Rectal smooth muscle tissue (tissue), 1 donor: Measurements from ENCODE around the gene CCDC51.
"Not testable (repeated sequence)": the region's sequence is repeated elsewhere in the genome, so short reads cannot be mapped to it uniquely, and the experiment has no call there.

ENCODE experiments used
- H3K27ac ChIP-seq: one replicate; pipeline ENCODE4 v1.7.0; 2013; ENCODE audit warnings: low read depth, low read length, inconsistent platforms
- H3K27me3 ChIP-seq: one replicate; pipeline ENCODE4 v1.7.0; 2013; ENCODE audit warnings: low read length; ENCODE audit not compliant: control insufficient read depth, insufficient read depth
- H3K36me3 ChIP-seq: one replicate; pipeline ENCODE4 v1.7.0; 2013; ENCODE audit warnings: low read length; ENCODE audit not compliant: control insufficient read depth, insufficient read depth
- H3K4me1 ChIP-seq: one replicate; pipeline ENCODE4 v1.7.0; 2013; ENCODE audit warnings: low read length; ENCODE audit not compliant: control insufficient read depth, insufficient read depth
- H3K4me3 ChIP-seq: one replicate; pipeline ENCODE4 v1.7.0; 2013; ENCODE audit warnings: low read length
- H3K9ac ChIP-seq: one replicate; pipeline ENCODE4 v1.7.0; 2013; ENCODE audit warnings: low read length

The CCDC51 gene, protein sequence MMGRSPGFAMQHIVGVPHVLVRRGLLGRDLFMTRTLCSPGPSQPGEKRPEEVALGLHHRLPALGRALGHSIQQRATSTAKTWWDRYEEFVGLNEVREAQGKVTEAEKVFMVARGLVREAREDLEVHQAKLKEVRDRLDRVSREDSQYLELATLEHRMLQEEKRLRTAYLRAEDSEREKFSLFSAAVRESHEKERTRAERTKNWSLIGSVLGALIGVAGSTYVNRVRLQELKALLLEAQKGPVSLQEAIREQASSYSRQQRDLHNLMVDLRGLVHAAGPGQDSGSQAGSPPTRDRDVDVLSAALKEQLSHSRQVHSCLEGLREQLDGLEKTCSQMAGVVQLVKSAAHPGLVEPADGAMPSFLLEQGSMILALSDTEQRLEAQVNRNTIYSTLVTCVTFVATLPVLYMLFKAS

DNA sequence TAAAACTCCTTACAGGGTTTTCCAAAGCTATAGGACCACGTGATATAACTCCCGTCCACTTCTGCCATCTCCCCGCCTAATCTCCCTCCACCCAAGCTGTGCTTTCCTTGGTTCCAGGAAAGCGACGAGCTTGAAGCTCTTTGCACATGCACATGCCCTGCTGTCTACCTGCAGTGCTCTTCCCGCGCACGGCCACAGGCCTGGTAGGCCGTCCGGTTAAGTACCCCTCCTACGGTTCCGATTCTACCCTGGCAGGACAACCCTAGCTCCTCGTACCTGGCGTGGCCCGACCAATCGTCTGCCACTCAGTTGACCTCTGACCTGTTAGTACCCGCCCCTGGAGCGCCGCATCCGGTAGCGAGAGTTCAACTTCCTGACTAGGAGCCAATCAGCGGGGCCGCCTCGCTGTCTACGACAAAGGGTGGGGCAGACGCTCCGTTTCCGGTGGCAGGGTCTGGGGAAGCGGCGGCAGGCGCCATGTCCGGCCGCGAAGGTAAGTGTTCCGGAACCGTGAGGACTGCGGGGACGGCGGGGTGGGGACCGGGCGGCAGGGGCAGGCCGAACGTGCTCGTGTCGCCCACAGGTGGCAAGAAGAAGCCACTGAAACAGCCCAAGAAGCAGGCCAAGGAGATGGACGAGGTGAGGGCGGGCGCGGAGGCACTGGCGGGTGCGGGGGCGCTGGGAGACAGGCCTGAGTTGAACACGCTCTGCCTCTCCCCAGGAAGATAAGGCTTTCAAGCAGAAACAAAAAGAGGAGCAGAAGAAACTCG, at the start of gene CCDC51, which contains the start of gene TMA7:
Gene CCDC51 (minus strand): TSS at position 300 of the 770 bp plus-strand sequence. CDS start 4,991 bp downstream, outside the sequence.
Gene TMA7 (plus strand): TSS at position 438 of the 770 bp plus-strand sequence. CDS start 40 bp downstream, at position 478.
- H3K4me3 ChIP-seq = peak within 1 kb of the TSS; percentile 99

DNA sequence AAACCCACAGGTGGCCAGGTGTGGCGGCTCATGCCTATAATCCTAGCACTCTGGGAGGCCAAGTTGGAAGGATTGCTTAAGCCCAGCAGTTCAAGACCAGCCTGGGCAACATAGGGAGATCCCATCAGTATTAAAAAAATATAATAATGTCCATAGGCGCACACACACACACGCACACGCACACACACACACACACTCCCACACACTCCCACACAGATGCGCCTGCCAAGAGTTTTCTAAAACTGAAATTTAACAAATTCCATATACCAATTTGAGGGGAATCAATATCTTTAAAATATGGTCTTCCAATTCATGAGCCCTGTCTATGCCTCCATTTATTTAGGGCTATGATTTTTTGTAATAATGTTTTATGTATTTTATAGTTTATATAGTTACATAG, 47.0 kb upstream of the CCDC51 start:
- H3K36me3 ChIP-seq = no peaks in the 10 kb centered on the region
- no peak overlapping the region for H3K27ac ChIP-seq
- no peak overlapping the region for H3K4me3 ChIP-seq
- no peak overlapping the region for H3K9ac ChIP-seq
- H3K27me3 ChIP-seq = no peaks in the 10 kb centered on the region
- H3K4me1 ChIP-seq = no peaks in the 10 kb centered on the region

More for the DNA sequence above, at the start of gene CCDC51, which contains the start of gene TMA7:
- H3K27ac ChIP-seq = peak within 1 kb of the TSS; percentile 92
- peak within 1 kb of the TSS; percentile 94 for H3K9ac ChIP-seq
- H3K4me1 ChIP-seq = peaks cover 4% of the 10 kb centered on the region
- peaks cover 4% of the 10 kb centered on the region for H3K36me3 ChIP-seq
- H3K27me3 ChIP-seq = no peaks in the 10 kb centered on the region

DNA sequence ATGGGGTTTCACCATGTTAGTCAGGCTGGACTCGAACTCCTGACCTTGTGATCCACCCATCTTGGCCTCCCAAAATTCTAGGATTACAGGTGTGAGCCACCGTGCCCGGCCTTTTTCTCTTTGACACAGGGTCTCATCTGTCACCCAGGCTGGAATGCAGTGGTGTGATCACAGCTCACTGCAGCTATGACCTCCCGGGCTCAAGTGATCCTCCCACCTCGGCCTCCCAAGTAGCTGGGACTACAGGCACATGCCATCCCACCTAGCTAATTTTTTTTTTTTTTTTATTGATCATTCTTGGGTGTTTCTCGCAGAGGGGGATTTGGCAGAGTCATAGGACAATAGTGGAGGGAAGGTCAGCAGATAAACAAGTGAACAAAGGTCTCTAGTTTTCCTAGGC, 42.9 kb upstream of the CCDC51 start:
- H3K9ac ChIP-seq, H3K4me1 ChIP-seq, H3K36me3 ChIP-seq, H3K27me3 ChIP-seq, H3K27ac ChIP-seq, H3K4me3 ChIP-seq: not testable (repeated sequence)

DNA sequence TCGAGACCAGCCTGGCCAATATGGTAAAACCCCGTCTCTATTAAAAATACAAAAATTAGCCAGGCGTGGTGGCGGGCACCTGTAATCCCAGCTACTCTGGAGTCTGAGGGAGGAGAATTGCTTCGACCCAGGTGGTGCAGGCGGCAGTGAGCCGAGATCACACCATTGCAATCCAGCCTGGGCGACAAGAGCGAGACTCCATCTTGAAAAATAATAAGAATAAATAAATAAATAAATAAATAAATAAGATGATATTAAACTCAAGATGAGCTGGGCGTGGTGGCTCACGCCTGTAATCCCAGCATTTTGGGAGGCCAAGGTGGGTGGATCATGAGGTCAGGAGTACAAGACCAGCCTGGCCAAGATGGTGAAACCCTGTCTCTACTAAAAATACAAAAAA, 41.0 kb upstream of the CCDC51 start:
- not testable (repeated sequence) for H3K9ac ChIP-seq

DNA sequence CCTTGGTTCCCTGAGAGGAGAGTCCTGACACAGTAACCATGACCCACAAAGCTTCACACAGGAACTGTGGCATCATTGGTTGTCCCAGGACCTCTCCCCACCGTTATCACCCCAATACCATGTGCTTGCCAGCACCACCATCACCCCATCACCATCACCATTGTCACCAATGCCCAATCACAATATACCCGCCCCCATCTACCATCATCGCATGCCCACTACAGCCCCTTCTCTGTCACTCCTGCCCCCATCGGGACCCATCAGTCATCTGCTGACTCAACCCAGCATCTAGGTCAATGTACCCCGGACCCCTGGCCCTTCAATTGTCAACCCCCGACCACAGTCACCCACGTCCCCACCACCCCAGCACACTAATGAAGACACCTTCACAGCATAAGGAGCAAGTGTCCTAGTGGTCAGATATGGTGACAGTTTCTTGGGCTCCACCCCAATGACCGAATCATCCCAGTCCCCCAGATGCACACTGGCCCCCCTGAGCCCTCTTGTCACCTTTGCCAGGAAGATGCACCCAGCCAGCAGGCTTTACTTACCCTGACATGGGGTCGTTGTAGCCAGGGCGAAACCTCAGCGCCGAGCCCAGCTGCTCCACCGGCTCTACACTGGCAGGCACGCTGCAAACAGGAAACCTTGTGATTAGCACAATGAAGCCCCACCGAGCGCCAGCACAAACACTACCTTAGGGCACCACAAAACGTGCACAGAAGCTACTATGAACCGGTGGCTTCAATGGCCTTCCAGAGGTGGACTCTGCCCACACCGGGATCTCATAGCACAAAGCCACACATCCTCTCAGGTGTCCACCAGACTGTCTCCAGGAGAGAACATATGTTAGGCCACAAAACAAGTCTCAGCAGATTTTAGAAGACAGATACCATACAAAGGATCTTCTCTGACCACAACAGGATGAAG, 39.0 kb upstream of the CCDC51 start:
- Histone ChIP-seq H3K4me1 (no peaks in the 10 kb centered on the region), H3K27ac (no peak overlapping the region), H3K9ac (no peak overlapping the region), H3K36me3 (no peaks in the 10 kb centered on the region), H3K4me3 (peak overlapping the region; percentile 35), H3K27me3 (no peaks in the 10 kb centered on the region)

More for the DNA sequence above, 41.0 kb upstream of the CCDC51 start:
- H3K4me1 ChIP-seq, H3K4me3 ChIP-seq, H3K27ac ChIP-seq, H3K27me3 ChIP-seq, H3K36me3 ChIP-seq: not testable (repeated sequence)

DNA sequence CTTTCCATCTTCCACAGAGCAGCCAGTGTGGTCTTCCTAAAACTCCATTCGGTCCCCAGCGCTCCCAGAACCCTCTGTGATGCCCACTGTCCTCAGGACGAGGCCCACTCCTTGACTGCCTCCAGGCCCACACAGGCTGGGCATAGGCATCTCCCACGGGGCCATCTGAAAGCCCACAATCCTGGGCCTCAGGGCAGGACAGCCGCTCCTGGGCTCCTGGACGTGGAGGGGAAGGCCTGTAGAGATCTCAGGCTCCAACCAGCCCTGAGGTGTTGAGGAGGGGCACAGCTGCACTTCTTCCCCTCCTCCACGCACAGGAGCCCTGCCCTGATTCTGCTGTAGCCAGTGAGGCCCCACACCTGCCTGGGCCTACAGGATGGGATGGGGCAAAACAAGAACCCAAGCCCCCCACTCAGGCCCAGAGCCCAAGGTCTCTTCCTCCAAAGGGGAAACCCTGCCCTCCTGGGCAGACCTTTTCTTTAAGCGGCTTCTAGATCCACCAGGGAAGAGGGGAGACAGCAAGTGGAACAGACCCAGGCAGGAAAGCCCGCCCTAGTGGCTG, 38.1 kb upstream of the CCDC51 start:
- no peaks in the 10 kb centered on the region for H3K36me3 ChIP-seq
- no peak overlapping the region for H3K27ac ChIP-seq
- H3K27me3 ChIP-seq = no peaks in the 10 kb centered on the region
- no peak overlapping the region for H3K4me3 ChIP-seq
- peaks cover 4% of the 10 kb centered on the region for H3K4me1 ChIP-seq
- H3K9ac ChIP-seq = no peak overlapping the region

DNA sequence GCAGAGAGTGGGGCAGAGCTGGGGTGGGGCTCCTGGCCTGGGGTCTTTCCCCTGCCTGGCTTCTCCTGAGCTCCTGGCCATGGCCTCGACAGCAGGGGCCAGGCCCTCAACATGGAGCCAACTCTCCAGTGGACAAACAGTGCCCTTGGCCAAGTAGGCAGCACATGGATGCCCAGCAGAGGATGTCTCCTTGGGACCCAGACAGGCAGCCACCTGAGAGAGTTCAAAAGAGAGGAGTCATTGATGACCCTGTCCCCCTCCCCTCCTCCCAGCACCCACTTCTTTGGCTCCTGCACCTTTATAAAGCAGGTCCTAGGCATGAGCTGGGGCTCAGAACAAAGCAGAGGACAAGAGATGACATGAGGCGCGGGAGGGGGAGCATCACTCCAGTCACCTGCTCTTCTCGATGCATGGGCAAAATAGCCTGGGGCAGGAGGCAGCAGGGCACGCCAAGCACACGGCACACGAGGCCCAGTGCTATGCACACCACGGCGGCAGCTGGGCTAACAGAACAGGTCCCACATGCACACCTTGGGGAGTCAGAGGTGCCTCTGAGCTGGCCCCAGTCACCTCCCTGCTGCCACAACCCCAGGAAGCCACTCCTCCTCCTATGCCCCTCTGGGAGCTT, 36.6 kb upstream of the CCDC51 start:
- no peak overlapping the region for H3K9ac ChIP-seq
- no peaks in the 10 kb centered on the region for H3K27me3 ChIP-seq
- peaks cover 4% of the 10 kb centered on the region for H3K4me1 ChIP-seq
- no peak overlapping the region for H3K27ac ChIP-seq
- no peak overlapping the region for H3K4me3 ChIP-seq
- no peaks in the 10 kb centered on the region for H3K36me3 ChIP-seq

DNA sequence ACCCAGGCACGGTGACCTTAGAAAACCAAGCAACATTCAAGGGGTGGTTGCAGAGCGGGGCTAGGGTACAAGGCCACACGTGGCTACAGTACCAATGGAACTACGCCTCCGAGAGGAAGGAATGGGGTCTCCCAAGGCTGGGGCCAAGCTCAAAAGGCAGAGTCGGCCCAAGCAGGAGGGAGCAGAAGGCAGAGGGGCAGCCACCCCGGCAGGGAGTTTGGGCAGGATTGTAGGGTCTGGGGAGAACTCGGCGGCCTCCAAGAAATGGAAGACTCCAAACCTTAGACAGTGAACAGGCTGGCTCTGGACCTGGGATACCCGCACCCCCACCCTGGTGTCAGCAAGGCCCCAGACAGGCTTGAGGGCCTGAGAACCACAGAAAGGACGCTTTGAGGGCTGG, 35.3 kb upstream of the CCDC51 start:
- no peak overlapping the region for H3K27ac ChIP-seq
- H3K36me3 ChIP-seq = no peaks in the 10 kb centered on the region
- H3K4me1 ChIP-seq = peaks cover 5% of the 10 kb centered on the region
- H3K4me3 ChIP-seq = no peak overlapping the region
- no peaks in the 10 kb centered on the region for H3K27me3 ChIP-seq
- no peak overlapping the region for H3K9ac ChIP-seq

DNA sequence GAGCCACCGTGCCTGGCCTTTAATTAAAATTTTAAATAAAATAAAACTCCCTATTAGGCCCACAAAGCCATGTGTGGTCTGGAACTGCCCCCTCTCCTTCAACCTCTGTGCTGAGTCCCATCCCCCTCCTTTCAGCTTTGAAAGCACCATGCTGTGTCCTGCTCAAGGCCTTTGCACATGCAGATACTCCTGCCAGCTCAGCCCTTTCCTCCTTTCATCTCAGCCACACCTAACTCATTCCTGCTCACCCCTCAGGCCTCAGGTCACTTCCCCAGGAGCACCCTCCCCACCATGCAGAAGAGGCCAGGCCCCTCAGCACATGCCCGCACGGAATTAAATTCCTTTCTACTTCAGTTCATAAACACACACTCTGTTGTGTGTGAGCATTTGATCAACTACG, 34.7 kb upstream of the CCDC51 start:
- H3K9ac ChIP-seq = no peak overlapping the region
- H3K4me1 ChIP-seq = peaks cover 10% of the 10 kb centered on the region
- no peak overlapping the region for H3K4me3 ChIP-seq
- no peak overlapping the region for H3K27ac ChIP-seq
- H3K27me3 ChIP-seq = no peaks in the 10 kb centered on the region
- no peaks in the 10 kb centered on the region for H3K36me3 ChIP-seq

DNA sequence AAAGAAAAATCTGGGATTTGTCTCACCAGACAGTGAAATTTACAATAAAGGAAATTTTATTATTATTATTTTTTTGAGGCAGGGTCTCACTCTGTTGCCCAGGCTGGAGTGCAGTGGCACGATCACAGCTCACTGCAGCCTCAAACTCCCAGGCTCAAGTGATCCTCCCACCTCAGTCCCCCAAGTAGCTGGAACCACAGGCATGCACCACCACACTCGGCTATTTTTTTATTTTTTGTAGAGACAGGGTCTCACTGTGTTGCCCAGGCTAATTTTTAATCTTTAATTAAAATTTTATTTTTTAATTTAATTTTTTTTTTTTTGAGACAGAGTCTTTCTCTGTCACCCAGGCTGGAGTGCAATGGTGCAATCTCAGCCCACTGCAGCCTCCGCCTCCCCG, 34.1 kb upstream of the CCDC51 start:
- H3K27me3 ChIP-seq, H3K9ac ChIP-seq, H3K27ac ChIP-seq, H3K4me1 ChIP-seq, H3K36me3 ChIP-seq, H3K4me3 ChIP-seq: not testable (repeated sequence)

DNA sequence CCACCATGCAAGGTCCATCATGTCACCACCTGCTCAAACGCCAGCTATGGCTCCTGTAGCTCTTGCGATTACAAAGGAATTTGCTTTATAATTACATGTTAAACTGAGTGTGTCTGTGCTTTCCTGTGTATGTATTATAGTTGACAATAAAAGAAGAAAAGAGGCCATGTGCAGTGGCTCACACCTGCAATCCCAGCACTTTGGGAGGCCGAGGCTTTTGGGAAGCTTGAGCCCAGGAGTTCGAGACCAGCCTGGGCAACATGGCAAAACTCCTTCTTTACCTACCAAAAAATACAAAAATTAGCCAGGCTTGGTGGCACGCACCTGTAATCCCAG, 33.7 kb upstream of the CCDC51 start:
- H3K36me3 ChIP-seq = peaks cover 9% of the 10 kb centered on the region
- H3K27me3 ChIP-seq = no peaks in the 10 kb centered on the region
- peaks cover 10% of the 10 kb centered on the region for H3K4me1 ChIP-seq
- no peak overlapping the region for H3K9ac ChIP-seq
- H3K4me3 ChIP-seq = peak overlapping the region; percentile 35
- peak overlapping the region; percentile 91 for H3K27ac ChIP-seq
